ENCODE data around the gene SLC2A10. TPM values are rescaled to one million over a fixed set of nuclear protein-coding genes. Genes with fewer than 3 reads are reported as not detected.

The SLC2A10 gene
- polyA plus RNA-seq, 1 donor (not counting 4 experiments of a cell fraction or from before 2014, with no cell fraction given): not detected

- peaks cover 45% of the 10 kb centered on the region for H3K27me3 ChIP-seq (ENCODE audit: control insufficient read depth, extremely low read depth, insufficient read depth, low read length)
- FAIRE-seq (no peak), DNase-seq (ENCODE audit: low read depth, low spot score) (no peak)
- H3K4me3 ChIP-seq (ENCODE audit: control insufficient read depth in 2 of 3, extremely low read depth in 1 of 3, insufficient read depth in 2 of 3, low read depth in 1 of 3, low read length in 3 of 3): no peak overlapping the region
- H3K9me1 ChIP-seq (ENCODE audit: control insufficient read depth, extremely low read depth, insufficient read depth, low read length): no peaks in the 10 kb centered on the region
- H3K9ac ChIP-seq (ENCODE audit: control insufficient read depth, extremely low read depth, insufficient read depth, low read length): no peak overlapping the region
- H3K79me2 ChIP-seq (ENCODE audit: control insufficient read depth, insufficient read depth, low read length): no peaks in the 10 kb centered on the region
- no peaks in the 10 kb centered on the region for H3K36me3 ChIP-seq (ENCODE audit: control insufficient read depth in 2 of 2, extremely low read depth in 1 of 2, insufficient read depth in 2 of 2, low read length in 2 of 2)
- TF ChIP-seq CTCF (optimal IDR thresholded peaks at IDR 0.05 in 1 of 3, IDR thresholded peaks at IDR 0.05 in 1 of 3, conservative IDR thresholded peaks at IDR 0.05 in 1 of 3; ENCODE audit: extremely low read depth in 1 of 3, insufficient read depth in 2 of 3, low read length in 3 of 3) (no peak), EZH2 (IDR thresholded peaks at IDR 0.05; ENCODE audit: low read length) (no peak)
- no peak overlapping the region for H3K27ac ChIP-seq (ENCODE audit: control insufficient read depth, insufficient read depth, low read length)
- no peaks in the 10 kb centered on the region for H3K9me3 ChIP-seq (ENCODE audit: control insufficient read depth, low read depth, low read length)
- no peak overlapping the region for H3K4me2 ChIP-seq (ENCODE audit: control insufficient read depth, extremely low read depth, insufficient read depth, low read depth, low read length)
- no peaks in the 10 kb centered on the region for H4K20me1 ChIP-seq (ENCODE audit: control insufficient read depth, extremely low read depth, insufficient read depth, low read length)
- no peak overlapping the region for H2AFZ ChIP-seq (ENCODE audit: control insufficient read depth, low read length)
- H3K4me1 ChIP-seq (ENCODE audit: control insufficient read depth, extremely low read depth, insufficient read depth, low read length): no peaks in the 10 kb centered on the region
- dilution Hi-C loops (cut with MboI; ENCODE audit: extremely low pct_ligation_motif_present, low sequenced_read_pairs): no loop called here
Observed at GRCh38 chr20:46712056-46712636, 2.7 kb downstream of the SLC2A10 start.

- DNase-seq (ENCODE audit: low read depth, low spot score) (no peak), FAIRE-seq (no peak)
- no peak overlapping the region for H3K27ac ChIP-seq (ENCODE audit: control insufficient read depth, insufficient read depth, low read length)
Observed at GRCh38 chr20:46713957-46714834, 4.7 kb downstream of the SLC2A10 start.

More at GRCh38 chr20:46713957-46714834, 4.7 kb downstream of the SLC2A10 start:
- no peak overlapping the region for H3K4me3 ChIP-seq (ENCODE audit: control insufficient read depth in 2 of 3, extremely low read depth in 1 of 3, insufficient read depth in 2 of 3, low read depth in 1 of 3, low read length in 3 of 3)
- no peak overlapping the region for H3K4me2 ChIP-seq (ENCODE audit: control insufficient read depth, extremely low read depth, insufficient read depth, low read depth, low read length)
- no peaks in the 10 kb centered on the region for H3K36me3 ChIP-seq (ENCODE audit: control insufficient read depth in 2 of 2, extremely low read depth in 1 of 2, insufficient read depth in 2 of 2, low read length in 2 of 2)
- no peak for TF ChIP-seq CTCF (optimal IDR thresholded peaks at IDR 0.05 in 1 of 3, IDR thresholded peaks at IDR 0.05 in 1 of 3, conservative IDR thresholded peaks at IDR 0.05 in 1 of 3; ENCODE audit: extremely low read depth in 1 of 3, insufficient read depth in 2 of 3, low read length in 3 of 3)
- no peak for TF ChIP-seq EZH2 (IDR thresholded peaks at IDR 0.05; ENCODE audit: low read length)
- no peak overlapping the region for H2AFZ ChIP-seq (ENCODE audit: control insufficient read depth, low read length)
- H3K4me1 ChIP-seq (ENCODE audit: control insufficient read depth, extremely low read depth, insufficient read depth, low read length): no peaks in the 10 kb centered on the region
- H3K79me2 ChIP-seq (ENCODE audit: control insufficient read depth, insufficient read depth, low read length): no peaks in the 10 kb centered on the region
- H3K9ac ChIP-seq (ENCODE audit: control insufficient read depth, extremely low read depth, insufficient read depth, low read length): no peak overlapping the region
- peaks cover 36% of the 10 kb centered on the region for H3K27me3 ChIP-seq (ENCODE audit: control insufficient read depth, extremely low read depth, insufficient read depth, low read length)
- H3K9me1 ChIP-seq (ENCODE audit: control insufficient read depth, extremely low read depth, insufficient read depth, low read length): no peaks in the 10 kb centered on the region
- no peaks in the 10 kb centered on the region for H3K9me3 ChIP-seq (ENCODE audit: control insufficient read depth, low read depth, low read length)
- no peaks in the 10 kb centered on the region for H4K20me1 ChIP-seq (ENCODE audit: control insufficient read depth, extremely low read depth, insufficient read depth, low read length)
- dilution Hi-C loops (cut with MboI; ENCODE audit: extremely low pct_ligation_motif_present, low sequenced_read_pairs): no loop called here

All from keratinocyte (primary cell).